ENCODE results near the gene FBLN2. TPM values are rescaled to one million over a fixed set of nuclear protein-coding genes. Genes with fewer than 3 reads are reported as not detected.

The FBLN2 gene
- total RNA-seq, 1 experiment from 2014 or later: 0.39 TPM

DNA sequence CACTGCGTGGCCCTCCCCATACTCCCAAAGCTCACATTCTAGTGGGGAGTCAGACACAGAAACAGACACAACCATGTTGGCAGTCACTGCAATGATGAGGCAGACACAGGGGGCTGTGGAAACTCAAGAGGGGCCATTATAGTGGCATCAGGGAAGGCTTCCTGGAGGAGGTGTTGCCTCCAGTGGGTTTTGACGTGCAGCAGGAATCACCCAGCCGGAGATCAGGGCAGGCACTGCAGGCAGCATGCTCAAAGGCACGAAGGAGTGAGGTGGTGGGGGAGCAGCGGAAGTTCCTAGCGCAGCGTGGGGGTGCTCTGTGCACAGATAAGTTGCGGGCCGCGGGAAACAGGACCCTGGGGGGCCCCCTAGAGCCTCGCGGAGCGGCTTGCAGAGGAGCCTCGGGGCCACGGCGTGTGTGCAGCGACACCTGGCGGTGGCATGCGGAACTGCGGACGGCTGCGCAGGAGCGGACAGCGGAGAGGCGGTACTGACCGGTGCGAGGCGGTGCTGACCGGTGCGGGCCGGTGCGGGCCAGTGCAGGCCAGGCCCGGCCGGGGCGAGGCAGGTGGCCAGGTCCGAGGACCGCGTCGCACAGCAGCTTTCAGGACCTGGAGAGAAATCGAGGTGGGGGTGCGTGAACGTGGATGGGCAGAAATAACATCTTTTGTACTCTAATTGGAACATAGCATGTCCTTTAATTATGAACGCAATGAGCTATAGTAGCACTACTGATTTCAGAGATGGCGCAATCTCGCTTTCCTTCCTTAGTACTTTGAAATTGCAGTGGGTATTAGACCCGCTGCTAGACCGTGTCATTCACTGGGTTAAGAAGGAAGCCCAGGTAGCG is 101.5 kb downstream of the FBLN2 start:
- no TSS peak for BruUV-seq (replicated peaks)
- H3K4me2 ChIP-seq (ENCODE audit: low read length): peak overlapping the region; percentile 70
- H3K9me3 ChIP-seq (ENCODE audit: control insufficient read depth in 1 of 2, insufficient read depth in 1 of 2, low read depth in 1 of 2, low read length in 2 of 2): no peaks in the 10 kb centered on the region
- no peaks in the 10 kb centered on the region for H3K36me3 ChIP-seq (ENCODE audit: control insufficient read depth in 1 of 2, insufficient read depth in 2 of 2, low read length in 2 of 2)
- H3K27me3 ChIP-seq (ENCODE audit: insufficient read depth, low read length): no peaks in the 10 kb centered on the region
- DNase-seq (ENCODE audit: low read depth, low spot score): peak; percentile 59
- no peak overlapping the region for H3K27ac ChIP-seq (ENCODE audit: low read depth, low read length)
- intact Hi-C loops (cut with micrococcal nuclease): loop anchor here (10.0 kb wide), 1 partner anchor 474 kb away; the partner anchor contains the start of genes CHCHD4 and TMEM43
- POLR2A ChIA-PET: no interaction called here
- H3K79me2 ChIP-seq (ENCODE audit: insufficient read depth, low read length): no peaks in the 10 kb centered on the region
- no peaks in the 10 kb centered on the region for H4K20me1 ChIP-seq (ENCODE audit: insufficient read depth)
- CTCF ChIA-PET: interaction anchor here (0.9 to 12.3 kb wide), 6 partner anchors 153 to 558 kb away, joined by 3 to 297 read pairs (median 25); partner anchors contain the start of gene WNT7A
- RAD21 ChIA-PET (ENCODE audit: low non-redundant PET in 1 of 2, low total read pairs in 2 of 2, uncharacterized antibody in 2 of 2, unreplicated experiment in 2 of 2): interaction anchor here in 1 of 2 experiments (0.8 kb wide), 1 partner anchor 558 kb away, joined by 4 read pairs; no protein-coding TSS in a partner anchor
- 0 out of 2 replicates have a peak overlapping the region, but pooled peaks have one; percentile 11 for H3K9ac ChIP-seq (ENCODE audit: low read length)
- no peaks in the 10 kb centered on the region for H3K9me2 ChIP-seq (ENCODE audit: insufficient read depth)
- peak; percentile 74 for ATAC-seq
- peak overlapping the region; percentile 77 for H2AFZ ChIP-seq (ENCODE audit: low read depth, low read length, poor library complexity, severe bottlenecking)
- TF ChIP-seq SRF (IDR thresholded peaks at IDR 0.05; ENCODE audit: low read depth) (no peak), POLR2A (IDR thresholded peaks at IDR 0.05; ENCODE audit: borderline replicate concordance, extremely low read depth, insufficient read depth, insufficient read length) (no peak), SP1 (IDR thresholded peaks at IDR 0.05; ENCODE audit: low read depth) (no peak), SIN3A (IDR thresholded peaks at IDR 0.05; ENCODE audit: low read depth) (no peak), TCF7L2 (IDR thresholded peaks at IDR 0.05; ENCODE audit: borderline replicate concordance, extremely low read depth, insufficient read depth, insufficient read length) (peak; percentile 28)
- TF ChIP-seq, protein P1, sequence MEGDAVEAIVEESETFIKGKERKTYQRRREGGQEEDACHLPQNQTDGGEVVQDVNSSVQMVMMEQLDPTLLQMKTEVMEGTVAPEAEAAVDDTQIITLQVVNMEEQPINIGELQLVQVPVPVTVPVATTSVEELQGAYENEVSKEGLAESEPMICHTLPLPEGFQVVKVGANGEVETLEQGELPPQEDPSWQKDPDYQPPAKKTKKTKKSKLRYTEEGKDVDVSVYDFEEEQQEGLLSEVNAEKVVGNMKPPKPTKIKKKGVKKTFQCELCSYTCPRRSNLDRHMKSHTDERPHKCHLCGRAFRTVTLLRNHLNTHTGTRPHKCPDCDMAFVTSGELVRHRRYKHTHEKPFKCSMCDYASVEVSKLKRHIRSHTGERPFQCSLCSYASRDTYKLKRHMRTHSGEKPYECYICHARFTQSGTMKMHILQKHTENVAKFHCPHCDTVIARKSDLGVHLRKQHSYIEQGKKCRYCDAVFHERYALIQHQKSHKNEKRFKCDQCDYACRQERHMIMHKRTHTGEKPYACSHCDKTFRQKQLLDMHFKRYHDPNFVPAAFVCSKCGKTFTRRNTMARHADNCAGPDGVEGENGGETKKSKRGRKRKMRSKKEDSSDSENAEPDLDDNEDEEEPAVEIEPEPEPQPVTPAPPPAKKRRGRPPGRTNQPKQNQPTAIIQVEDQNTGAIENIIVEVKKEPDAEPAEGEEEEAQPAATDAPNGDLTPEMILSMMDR (IDR thresholded peaks at IDR 0.05 in 2 of 3, conservative IDR thresholded peaks at IDR 0.05 in 1 of 3; ENCODE audit: borderline replicate concordance in 1 of 3, insufficient read depth in 1 of 3, low read depth in 2 of 3, low read length in 2 of 3): peak in 2 of 3 experiments; percentile 98 to 99; a peak in 4 of 6 replicates
- TF ChIP-seq, protein P2, sequence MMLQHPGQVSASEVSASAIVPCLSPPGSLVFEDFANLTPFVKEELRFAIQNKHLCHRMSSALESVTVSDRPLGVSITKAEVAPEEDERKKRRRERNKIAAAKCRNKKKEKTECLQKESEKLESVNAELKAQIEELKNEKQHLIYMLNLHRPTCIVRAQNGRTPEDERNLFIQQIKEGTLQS (IDR thresholded peaks at IDR 0.05): no peak
- H3K4me1 ChIP-seq (ENCODE audit: control insufficient read depth in 1 of 2, insufficient read depth in 2 of 2, low read length in 2 of 2): peaks cover 9 to 57% of the 10 kb centered on the region in 2 experiments; a peak in 3 of 4 replicates
- peak overlapping the region; percentile 26 to 32 for H3K4me3 ChIP-seq (replicated peaks in 1 of 2; ENCODE audit: low read depth in 1 of 2, low read length in 2 of 2)

Data from HCT116 (cell line).